ENCODE measurements around the gene ZNF385B.

The ZNF385B gene

DNA sequence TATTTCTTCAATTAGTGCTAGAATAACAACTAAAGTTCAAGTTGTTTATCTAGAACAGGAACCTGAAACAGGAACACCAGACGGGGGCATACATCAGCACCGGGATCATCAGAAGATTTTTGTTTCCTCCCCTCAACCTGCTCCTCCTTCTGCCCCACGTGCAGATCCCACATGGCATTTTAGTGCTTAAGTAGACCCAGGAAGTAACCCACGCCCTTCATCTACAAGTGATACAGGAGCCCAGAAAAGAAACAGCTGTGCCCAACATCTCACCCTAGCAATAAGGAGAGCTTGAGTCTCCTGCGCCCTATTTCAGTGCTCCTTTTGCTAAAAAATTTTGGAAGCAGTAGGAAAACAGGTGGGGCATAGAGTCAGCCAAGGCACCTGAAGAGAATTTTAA is 5.2 kb downstream of the ZNF385B start:
- in situ Hi-C loops (cut with MboI; ENCODE audit: low sequenced_read_pairs), result no loop called here

DNA sequence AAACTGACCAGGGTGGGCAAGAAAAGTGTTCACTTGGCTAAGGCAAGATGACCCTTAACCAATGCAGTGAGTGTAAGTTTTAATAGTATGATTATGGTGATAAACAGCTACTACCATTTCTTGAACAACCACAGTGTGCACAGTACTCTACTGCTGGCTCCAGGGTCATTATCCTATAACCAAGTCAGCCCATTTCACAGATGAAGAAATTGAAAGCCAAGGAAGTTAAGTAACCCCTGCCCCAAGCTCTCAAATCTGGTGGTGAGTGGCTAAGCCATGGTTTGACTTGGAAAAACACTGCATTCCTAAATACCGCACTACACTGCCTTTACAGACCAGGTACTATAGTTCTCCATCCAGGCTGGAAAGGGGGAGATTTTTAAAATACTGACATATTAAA is 5.7 kb downstream of the ZNF385B start:
- in situ Hi-C loops (cut with MboI; ENCODE audit: low sequenced_read_pairs), result no loop called here

DNA sequence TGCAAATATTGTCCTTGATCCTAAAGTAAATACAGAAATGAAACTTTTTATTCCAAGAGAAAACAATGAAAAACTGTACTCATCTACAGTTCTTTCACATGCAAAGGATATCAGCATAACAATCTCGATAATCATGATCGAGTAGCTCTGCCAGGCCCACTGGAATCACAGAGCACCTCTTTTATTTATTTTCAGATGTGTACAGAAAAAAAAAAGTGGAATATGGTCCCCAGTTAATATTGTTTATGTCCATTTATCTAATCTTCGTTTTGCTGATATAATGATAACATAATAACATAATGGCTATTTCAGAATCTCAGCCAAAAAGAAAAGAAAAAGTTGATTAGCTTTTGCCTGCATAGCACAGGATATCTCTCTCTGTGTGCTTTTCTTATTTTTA is 6.5 kb downstream of the ZNF385B start:
- in situ Hi-C loops (cut with MboI; ENCODE audit: low sequenced_read_pairs), result no loop called here

DNA sequence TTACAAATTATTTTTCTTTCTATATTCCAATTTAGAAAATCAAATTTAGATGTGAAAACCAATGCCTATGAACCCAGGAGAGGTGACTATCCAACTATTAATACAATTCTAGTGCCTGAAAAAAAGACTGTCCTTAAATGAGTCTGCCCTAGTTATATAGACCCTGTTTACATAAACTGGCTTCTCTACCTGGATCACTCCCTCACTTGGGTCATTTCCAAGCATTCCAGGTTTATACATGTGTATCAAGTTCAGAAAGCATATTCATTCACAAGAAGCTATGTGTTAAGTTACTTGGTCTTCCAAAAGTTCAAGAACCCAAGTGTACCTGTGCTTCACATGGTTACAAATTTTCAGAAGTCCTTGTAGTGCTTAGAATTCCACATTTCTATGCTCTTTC is 8.3 kb downstream of the ZNF385B start:
- in situ Hi-C loops (cut with MboI; ENCODE audit: low sequenced_read_pairs), result no loop called here

DNA sequence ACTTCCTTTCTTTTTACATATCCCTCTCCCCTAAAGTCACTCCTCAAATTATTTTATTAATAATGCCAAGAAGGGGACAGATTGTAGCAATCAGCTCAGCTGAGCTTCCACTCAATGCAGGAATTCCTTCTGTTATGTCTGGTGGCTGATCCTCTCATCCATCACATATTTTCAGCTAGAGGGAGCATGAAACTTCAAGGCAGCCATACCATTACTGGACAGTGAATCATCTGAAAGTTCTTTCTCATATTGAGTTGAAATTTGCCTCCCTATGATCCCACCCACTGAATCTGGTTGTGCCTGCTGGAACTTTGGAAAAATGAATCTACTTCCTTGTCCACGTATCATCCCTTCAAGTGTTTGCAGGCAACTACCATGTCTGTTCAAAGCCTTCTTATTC is 11.2 kb downstream of the ZNF385B start:
- in situ Hi-C loops (cut with MboI; ENCODE audit: low sequenced_read_pairs), result no loop called here

DNA sequence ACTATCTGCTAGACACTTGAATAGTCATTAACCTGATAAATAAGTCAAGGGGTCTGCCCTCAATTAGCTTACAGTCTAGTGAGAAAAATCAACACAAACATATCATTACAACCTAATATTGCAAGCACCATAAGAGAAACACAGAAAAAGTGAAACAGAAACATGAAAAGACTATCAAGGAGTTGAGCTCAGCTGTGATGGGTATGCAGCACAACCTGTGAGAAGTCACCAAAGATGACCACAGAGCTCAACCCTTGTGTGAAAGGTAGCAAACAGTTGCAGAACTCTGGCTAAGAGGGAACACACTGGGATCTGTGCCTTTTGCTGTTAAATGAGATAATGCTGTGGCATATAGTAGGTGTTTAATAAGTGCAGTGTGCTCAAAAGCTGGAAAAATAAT is 11.7 kb downstream of the ZNF385B start:
- in situ Hi-C loops (cut with MboI; ENCODE audit: low sequenced_read_pairs), result no loop called here

DNA sequence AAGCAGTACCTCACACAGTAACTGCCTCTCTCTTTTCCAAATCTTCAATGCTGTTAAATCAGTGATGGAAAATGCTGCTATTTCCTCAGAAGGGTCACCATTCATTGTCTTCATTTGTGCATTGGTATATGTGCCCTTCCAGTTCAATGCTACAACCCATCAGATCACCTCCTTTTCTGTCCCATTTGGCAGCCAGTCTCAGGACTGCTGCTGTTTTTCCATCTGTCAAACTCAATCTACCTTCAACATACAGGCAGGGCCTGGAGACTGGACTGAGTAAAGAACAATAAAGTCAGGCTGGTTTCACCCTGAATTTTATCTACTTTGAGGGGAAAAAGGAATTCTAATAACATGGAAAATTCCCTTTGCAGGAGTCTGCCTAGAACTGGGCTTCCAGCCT is 17.9 kb downstream of the ZNF385B start:
- in situ Hi-C loops (cut with MboI; ENCODE audit: low sequenced_read_pairs), result no loop called here

DNA sequence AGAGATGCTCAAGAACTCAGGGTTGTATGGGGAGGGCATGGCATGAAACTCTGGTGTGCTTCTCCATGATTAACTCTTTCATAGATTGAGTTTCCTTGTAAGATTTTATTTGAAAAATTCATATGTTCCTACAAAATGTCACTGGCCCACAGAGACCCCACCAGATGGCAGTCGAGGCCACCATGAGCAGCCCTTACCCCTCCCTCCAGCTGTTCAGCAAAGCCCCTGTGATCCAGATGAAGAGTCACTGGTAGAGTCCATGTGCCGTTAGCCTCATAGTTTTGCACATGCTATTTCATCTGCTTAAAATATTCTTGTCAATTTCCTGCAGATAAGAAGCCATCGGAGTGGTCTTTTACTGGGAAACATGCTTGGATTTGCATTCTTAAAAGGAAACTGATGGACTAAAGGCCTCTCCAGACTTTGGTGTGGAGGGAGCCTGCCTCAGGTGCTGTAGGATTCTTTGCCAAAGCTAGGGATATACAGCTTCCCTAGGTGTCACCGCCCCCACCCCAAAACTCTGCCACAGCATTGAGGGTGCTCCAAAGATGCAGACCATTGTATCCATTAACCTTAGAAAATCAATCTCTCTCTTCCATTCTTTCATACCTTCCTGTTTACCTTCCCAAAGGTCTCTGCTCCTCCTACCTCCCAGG is 18.8 kb downstream of the ZNF385B start:
- in situ Hi-C loops (cut with MboI; ENCODE audit: low sequenced_read_pairs), result no loop called here

DNA sequence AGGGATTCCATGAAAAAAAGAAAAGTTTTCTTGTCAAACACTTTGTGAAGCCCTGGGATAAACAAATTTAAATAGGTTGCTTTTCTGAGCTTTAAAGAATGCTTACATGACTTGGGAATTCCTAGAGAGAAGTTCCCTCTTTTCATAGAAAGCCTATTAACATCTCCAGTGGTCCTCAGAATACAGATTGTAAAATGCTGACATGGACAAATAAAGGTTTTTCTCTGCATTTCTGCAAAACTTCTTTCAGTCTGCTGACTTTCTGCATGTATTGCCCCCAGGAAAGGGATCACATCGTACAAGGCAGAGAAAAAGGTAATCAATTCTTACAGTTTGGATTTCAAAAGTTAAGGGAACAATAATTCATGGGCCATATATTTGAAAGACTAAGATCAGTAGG is 20.6 kb downstream of the ZNF385B start:
- in situ Hi-C loops (cut with MboI; ENCODE audit: low sequenced_read_pairs), result no loop called here

DNA sequence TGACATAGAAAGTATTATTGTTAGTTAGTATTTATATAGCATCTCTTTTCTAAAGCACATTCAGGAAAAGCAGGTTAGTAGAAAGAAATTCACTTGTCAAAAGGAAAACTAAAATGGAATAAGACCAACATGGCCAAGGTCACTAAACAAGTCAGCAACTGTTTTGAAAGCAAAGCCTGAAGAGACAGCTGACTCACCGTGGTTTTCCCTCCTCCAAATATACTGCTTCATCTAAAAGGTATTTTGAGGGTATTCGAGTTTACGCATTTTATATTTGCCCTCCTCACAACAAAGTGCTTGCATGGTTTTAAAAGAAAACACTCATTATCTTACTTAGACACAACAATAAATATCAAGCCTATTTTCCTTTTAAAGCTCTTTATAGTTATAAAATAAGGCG is 24.0 kb downstream of the ZNF385B start:
- in situ Hi-C loops (cut with MboI; ENCODE audit: low sequenced_read_pairs), result no loop called here

DNA sequence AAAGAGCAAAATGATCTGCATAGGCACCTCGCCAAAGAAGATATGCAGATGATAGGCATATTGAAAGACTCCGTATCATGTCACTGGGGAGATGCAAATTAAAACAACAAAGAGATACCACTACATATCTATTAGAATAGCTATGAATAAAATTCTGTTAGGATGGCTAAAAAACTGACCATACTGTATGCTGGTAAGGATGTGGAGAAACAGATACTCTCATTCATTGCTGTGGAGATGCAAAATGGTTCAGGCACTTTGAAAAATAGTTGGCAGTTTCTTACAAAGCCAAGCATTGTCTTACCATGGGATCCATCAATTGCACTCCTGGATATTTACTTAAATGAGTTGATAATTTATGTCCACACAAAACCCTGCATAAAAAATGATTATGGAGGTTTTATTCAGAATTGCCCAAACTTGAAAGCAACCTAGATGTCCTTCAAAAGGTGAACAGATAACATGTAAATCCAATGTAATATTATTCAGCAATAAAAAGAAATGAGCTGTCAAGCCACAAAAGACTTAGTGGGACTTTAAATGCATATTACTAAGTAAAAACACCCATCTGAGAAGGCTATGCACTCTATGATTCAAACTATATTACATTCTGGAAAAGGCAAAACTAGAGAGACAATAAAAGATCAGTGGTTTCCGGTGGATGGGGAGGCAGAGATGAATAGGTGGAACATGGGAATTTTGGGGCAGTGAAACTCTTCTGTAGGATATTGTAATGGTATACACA is 31.2 kb downstream of the ZNF385B start:
- in situ Hi-C loops (cut with MboI; ENCODE audit: low sequenced_read_pairs), result no loop called here

DNA sequence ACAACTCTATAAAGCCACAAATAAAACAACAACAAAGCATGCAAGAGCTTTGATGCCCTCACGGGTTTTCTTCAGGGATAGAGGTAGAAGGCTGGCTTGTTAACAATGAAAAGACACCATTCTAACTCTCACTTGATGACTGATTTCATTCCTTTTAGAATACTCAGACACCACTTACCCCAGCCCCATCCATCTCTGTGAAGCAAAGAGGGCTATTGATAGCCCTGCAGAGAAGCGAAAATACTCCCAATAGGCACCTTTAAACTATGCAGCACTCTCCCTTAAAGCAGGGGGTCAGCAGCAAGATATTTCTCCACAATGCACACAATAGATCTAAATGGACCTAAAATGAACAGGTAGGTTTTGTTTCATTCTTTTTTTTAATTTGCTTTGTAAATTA is 35.1 kb downstream of the ZNF385B start:
- in situ Hi-C loops (cut with MboI; ENCODE audit: low sequenced_read_pairs), result no loop called here

DNA sequence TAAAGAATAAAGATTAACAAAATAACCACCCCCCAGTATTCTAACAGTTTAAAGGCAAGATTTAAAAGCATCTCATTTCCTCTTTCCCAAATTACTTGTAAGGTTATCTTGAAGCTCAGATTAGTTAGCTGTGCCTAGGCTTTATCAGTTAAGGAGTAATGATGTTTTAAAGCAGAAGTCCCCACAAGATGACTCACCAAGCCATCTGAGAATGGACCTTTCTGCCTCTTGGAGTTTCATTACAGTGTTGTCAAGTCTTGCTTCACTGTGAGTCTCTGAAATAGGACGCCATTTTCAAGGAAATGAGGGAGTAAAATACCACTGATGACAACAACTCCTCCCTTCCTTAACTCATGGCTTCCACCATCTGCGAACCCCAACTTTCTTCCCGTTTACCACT is 35.9 kb downstream of the ZNF385B start:
- in situ Hi-C loops (cut with MboI; ENCODE audit: low sequenced_read_pairs), result no loop called here

DNA sequence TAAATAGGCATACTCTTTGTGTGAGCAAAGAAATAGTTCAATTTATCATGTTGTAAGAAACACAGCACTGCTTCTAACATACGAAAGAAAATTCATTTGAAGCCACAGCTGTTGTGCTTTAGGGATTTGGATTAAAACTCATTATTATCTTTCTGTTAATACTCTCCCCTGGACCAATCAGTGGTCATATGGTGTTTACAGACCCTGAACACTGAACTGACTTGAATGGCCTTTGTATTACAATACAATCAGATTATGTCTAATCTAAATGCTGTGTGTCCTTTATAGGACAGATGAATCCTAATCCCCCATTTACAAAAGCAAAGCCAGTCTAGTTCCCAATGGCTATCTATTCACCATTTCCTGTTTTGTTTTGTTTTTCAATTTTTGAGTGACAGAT is 36.5 kb downstream of the ZNF385B start:
- in situ Hi-C loops (cut with MboI; ENCODE audit: low sequenced_read_pairs), result no loop called here

DNA sequence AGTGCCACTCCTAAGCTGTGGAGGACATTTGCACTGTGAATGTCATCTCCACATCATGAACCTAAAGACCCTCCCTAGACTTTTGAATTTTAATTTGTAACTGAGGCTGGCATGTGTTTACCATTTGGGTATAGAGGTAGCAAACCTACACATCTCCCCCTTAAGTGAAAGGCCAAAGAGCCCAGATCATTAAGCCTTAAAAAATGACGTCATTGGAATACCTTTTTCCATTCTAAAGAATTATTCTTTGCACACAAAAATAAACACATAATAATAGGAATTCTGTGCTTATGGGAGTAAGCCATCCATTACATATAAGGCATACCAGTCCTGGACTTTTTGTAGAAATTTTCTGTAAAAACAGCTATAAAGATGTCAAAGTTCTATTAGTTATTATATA is 38.9 kb downstream of the ZNF385B start:
- in situ Hi-C loops (cut with MboI; ENCODE audit: low sequenced_read_pairs), result no loop called here

DNA sequence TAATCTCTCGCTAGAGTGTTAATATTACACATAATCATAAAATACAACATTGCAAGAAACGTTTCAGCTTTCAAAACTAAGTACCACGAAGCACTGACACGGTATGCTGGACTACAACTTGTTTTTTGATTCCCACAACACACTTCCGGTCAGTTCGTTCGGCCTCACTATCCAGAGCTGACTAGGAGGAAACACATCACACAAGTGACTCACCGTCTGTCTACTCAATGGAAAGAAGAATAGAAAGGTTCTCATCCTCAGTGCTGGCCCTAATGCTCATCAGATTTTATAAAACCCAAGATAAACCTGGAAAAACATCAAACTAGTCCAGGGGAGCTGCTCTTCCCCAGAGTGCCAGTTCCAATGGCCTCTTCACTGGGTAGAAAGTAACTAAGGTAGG is 42.9 kb downstream of the ZNF385B start:
- in situ Hi-C loops (cut with MboI; ENCODE audit: low sequenced_read_pairs), result no loop called here

DNA sequence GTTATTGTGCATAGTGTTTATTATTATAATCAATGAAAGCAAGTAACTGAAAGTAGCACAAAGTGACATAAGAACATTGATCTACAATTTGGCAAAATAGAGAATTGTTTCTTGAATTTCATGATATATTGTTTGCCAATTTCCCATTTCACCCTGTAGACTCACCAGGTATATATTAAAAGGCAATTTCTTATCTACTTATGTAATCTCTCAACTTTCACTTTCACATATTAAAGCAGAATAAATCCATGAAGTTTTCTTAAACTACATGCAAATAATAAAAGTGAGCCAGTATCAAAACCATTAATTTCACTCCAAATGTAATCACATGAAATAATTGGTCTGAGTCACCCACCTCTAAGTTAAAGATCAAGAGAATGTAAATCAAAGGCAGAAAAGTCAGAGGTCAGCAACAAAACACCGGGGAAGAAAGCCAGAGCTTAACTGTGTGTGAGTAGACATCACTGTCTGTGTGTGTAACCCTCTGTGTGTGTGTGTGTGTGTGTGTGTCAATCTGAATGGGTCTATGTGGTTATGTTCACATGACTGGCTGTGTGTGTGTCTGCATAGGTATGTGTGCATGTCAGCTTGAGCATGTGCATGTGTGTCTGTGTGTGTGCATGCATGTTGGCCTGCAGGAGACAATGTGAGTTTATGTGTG is 44.1 kb downstream of the ZNF385B start:
- in situ Hi-C loops (cut with MboI; ENCODE audit: low sequenced_read_pairs), result no loop called here

DNA sequence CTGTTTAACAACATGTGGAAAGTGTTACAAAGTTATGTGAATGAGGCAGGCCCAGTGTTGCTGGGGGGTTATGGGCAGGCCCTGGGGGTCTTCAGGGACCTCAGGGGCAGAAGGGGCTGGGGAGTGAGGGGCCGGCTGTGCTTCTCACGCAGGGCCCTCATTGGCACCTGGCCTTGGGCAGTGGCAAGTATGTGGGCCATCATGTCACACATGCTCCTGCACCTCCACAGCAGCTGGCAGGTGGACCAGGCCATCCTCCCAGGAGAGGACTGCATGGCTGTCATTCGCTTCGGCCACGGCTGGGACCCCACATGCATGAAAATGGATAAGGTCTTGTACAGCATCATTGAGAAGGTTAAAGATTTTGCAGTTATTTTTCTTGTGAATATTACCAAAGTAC is 47.4 kb downstream of the ZNF385B start:
- in situ Hi-C loops (cut with MboI; ENCODE audit: low sequenced_read_pairs), result no loop called here

DNA sequence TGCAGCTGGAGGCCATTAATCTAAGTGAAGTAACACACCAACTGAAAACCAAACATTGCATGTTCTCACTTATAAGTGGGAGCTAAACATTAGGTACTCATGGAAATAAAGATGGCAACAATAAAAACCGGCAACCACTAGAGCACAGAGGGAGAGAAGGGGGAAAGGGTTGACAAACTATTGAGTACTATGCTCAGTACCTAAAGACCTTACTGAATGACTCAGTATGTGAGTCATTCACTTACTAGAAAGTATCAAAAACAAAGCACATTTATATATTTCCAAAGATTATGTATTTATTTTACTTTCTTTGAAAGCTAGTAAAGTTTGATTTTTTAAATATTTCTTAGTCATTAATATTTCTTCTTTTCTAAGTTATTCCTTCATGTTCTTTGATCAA is 48.9 kb downstream of the ZNF385B start:
- in situ Hi-C loops (cut with MboI; ENCODE audit: low sequenced_read_pairs), result no loop called here

DNA sequence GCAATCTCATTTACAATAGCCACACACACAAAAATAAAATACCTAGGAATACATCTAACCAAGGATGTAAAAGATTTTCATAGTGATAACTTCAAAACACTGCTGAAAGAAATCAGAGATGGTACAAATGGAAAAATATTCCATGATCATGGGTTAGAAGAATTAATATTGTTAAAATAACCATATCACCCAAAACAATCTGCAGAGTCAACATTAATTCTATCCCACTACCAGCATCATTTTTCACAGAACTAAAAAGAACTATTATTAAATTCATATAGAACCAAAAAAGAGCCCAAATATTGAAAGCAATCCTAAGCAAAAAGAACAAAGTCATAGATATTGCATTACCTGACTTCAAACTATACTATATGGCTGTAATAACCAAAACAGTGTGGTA is 50.4 kb downstream of the ZNF385B start:
- in situ Hi-C loops (cut with MboI; ENCODE audit: low sequenced_read_pairs), result no loop called here

DNA sequence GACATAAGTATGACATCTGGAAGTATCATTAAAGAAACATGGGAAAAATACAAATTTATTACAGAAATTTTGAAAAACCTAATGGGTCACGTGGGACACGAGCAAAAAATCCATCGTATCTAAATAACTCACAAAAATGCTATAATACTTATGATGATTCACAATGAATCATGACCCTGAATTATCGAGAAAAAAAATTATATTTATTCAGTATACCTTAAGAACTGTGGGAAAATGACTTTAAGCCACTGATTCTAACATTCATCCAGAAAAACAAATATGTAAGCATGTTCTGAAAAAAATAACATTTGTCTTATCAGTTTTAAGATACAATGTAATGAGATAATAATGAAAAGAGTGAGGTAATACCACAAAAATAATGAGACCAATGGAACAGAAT is 51.8 kb downstream of the ZNF385B start:
- in situ Hi-C loops (cut with MboI; ENCODE audit: low sequenced_read_pairs), result no loop called here

DNA sequence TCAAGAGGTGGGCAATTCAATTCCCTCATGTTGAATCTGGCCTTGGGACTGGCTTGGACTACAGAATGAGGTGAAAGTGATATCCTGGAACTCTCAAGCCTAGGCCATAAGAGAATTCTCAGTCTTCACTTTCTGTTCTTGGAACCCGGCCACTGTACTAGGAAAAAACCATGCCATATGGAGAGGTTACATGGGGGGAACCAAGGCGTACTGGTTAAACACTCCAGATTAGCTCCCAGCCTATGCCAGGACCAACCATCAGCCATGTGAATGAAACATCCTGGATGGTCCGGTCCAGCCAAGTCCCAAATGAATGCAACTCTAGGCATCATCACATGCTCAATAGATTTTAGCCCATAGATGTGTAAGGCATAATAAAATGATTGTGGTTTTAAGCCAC is 56.4 kb downstream of the ZNF385B start:
- in situ Hi-C loops (cut with MboI; ENCODE audit: low sequenced_read_pairs), result no loop called here
